Measurements from ENCODE around the gene CCDC182.

The CCDC182 gene

DNA sequence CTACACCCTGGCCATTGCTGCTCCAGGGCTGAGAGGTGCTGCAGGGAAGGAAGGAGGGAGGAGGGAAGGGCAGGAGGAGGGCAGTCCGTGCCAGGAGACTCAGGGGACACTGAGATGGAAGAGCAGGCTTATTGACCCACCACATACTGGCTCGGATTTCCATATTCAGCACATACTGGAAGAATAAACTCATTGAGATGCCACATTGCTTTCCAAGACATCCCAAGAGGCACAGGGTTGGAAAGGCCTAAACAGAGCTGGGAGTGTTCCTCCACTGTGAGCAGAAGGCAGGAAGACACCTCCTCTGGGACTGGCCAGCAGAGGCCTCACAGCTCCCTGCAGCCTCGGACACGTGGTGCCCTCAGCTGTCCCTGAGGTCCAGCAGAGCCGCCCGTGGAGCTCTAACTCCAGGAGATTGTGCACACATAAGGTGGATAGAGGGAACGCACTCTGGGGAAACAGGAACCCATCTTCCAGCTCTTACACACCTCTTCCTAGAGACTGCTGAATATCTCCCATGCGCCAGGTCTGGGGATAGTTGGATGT is 17.4 kb downstream of the CCDC182 start:
- no peak for DNase-seq (ENCODE audit: low spot score)

DNA sequence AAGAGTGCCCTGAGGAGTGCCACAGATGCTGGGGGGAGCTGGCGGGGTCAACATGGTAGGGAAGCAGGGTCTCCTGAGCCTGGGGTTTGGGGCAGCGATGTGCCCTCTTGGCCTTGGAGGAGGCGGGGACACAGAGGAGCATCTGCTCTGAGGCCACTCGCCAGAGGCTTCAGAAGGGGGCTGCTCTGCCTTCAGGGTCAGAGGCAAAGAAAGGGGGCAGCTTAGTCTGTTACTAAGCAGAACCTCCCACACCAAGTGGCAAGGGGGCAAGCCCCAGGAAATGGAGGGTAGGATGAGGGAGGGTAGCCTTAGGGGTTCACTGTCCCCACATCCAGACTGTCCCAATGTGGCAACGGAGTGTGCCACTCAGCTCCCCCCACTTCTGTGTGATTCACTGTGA is 18.3 kb downstream of the CCDC182 start:
- DNase-seq (ENCODE audit: low spot score), result no peak

DNA sequence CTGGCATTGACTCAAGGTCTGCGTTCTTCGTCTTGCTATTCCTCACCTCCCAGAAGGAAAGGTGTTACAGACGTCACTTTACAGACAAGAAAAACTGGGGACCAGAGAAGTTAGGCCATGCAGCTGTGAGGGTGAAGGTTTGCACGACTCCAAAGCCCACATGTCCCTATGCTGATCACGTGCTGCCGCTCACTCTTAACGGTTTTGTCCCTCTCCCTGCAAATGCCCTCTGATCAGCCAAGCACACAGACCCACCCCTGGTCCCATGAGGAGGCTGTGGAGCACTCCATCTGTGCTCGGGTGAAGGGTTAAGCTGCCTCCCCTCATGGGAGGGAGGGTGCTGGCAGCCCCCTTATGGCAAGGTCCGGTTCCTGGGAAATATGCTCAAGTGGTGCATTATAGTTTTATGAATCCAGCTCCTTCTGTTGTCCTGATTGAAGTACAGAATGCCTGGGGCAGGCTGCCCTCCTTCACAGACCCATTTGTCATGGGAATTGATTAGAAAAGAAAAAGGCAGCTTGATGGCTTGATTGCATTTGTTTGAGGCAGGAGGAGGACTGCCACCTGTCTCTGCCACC is 18.8 kb downstream of the CCDC182 start:
- DNase-seq (ENCODE audit: low spot score), result no peak

DNA sequence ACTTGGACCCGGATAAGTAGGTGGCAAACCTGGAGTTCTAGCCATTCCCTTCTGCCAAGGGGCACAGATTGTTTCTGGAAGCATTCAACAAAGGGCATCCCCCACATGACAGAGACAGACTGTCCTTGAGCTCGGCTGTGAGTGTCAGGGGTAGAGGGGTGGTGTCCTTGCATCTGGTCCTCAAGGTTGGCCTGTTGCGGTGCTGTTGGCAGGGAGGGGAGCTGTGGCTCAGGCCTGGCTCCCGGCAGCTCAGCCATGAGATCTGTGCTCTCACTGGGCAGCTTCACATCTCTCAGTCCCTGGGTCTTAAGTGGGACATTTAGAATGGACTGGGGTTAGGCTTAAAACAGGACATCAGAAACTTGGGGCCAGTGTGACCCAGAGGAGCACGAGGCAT is 20.4 kb downstream of the CCDC182 start:
- no peak for DNase-seq (ENCODE audit: low spot score)

DNA sequence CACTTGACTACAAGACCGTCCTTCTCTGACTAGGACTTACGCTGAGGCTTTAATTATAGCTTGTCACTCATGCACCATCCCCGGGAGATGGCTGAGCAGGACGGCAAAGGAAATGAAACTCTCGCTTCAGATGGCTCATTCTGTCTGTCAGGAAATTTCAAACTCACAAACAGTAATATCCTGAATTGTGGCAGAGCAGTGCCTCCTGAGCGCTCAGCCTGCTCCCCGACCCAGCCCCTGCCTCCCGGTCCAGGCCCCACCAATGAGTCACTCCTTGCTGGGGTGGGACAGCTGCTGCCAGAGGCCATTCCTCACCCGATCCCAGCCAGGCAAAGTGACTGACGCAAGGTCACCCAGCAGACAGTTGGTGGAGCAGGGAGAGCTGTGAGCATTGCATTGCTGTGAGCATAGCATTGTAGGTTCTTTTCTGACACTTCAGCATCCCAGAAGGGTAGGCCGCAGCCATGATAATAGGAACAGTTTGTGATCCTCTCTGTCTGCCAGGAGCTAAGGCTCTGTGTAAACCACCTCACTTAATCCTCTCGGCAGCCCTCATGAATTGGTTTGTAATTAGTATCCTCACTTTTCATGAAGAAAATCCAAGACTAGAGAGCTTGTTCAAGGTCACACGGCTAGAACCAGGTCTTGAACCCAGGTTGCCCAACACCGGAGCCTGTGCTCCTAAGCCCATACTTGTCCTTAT is 20.9 kb downstream of the CCDC182 start:
- no peak for DNase-seq (ENCODE audit: low spot score)

DNA sequence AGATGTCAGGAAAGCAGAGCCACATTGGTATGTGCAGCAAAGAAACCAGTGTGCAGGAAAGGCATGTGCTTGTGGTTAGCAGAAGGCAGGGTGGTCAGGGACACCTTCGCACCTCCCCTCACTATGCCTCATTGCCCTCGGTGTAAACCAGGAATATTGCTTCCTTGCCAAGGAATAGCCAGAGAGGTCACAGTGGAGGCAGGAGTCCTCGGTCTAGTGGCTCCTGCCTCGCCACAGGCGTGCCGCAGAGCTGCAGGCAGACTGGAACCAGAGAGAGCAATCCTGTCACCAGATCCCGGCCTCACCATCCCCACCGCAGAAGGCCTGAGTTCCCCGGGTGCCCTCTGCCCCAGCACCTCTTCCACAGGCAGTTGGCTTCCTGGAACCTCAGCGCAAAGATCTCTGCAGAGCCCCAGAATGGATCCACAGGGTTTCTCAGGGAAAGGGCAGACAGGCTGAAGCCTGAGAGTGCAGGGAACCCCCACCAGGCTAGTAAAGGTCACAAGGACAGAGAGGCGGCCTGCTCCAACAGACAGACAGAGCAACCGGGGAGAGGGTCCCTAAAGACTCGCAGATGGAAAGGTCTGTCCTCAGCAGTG is 21.6 kb downstream of the CCDC182 start:
- DNase-seq (ENCODE audit: low spot score), result no peak

DNA sequence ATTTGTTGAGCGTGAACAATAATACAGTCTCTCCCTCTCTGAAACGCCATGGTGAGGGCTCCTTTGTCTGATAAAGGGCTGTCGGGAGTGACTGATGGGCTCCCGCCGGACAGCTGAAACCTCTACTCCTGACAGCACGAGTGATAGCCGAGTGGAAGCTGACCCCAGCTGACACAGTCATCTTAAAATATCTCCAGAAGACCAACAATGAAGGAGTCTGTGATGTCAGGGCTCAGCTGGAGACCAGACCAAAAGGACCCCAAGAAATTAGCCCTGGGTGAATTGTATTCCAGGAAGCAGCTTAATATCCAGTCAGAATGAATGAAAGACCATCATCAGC is 22.4 kb downstream of the CCDC182 start:
- DNase-seq (ENCODE audit: low spot score), result no peak

DNA sequence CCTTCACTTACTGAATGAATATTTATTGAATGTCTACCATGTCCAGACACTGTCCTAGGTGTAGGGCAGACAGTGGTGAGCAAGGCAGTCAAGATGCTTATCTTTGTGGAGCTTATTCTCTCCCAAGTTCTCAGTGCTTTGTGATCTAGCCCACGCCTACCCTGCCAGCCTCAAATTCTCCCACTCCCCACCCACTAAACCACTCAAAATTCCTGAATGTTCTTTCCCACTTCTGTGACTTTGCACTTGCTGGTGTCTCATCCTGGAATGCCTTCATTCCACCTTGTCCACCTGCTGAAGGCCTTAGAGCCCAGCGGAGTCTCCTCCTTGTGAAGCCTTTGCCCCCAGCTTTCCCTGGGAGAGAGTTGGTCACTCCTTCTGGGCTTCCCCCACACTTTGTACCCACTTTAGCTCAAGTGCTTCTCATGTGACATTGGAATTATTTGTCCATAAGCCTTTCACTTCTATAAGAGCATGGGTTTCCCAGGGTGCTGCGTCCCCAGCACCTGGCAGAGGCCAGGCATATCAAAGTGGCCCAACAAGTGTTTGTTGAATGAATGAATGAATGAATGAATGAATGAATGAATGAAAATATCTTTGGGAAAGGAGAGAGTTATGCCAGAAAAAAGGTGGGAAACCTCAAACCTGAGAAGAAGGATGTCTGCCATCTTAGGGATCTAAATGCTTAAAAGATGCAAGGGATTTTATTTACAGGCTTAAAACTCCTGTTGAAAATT is 23.0 kb downstream of the CCDC182 start:
- no peak for DNase-seq (ENCODE audit: low spot score)

DNA sequence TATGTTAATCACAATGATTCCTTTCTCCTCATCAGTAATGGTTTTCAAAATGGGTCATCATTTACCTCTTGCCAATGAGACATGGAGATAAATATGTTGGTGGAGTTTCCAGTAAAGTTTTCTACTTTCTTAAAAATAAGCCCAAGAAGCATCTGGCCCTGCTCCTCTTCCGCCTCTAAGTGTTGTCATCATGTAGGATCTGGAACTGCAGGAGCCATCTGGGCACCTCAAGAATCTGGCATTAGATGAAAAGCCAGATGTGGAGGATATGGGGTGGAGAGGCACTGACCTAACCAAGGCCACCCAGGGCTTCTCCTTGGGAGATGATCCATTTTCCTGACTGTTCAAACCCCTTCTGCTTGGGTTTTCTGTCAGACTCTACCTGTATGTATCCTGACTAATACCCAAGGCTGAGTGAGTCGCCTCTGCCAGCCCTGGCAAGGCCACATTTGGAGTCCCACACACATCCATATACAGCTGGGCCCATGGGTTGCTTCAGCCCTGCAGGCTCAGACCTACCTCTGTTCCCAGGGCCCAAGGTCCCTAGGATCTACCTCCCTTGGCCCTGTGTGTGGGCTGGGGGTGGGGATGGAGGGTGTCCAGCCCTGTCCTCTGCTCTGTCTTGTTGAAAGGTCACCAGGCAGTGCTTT is 24.6 kb downstream of the CCDC182 start:
- DNase-seq (ENCODE audit: low spot score), result no peak

DNA sequence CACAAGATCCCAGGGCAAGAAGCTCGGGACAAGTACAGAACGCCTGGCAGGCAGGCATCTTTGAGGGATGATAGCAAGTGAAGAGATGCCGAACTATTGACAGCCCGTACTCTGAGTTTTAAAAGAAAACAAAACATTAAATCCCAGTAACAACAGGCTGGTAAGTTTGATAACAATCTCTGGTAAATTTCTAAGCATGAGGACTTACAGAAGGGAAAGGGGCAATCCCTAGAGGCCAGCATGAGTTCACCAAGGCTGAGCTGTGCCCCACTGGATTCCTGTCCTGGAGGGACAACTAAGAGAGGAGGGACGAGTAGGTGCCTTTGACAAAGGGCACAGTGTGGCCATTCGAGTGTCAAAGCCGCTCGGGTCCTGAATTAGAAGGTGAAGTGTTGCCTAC is 26.2 kb downstream of the CCDC182 start:
- DNase-seq (ENCODE audit: low spot score), result no peak

DNA sequence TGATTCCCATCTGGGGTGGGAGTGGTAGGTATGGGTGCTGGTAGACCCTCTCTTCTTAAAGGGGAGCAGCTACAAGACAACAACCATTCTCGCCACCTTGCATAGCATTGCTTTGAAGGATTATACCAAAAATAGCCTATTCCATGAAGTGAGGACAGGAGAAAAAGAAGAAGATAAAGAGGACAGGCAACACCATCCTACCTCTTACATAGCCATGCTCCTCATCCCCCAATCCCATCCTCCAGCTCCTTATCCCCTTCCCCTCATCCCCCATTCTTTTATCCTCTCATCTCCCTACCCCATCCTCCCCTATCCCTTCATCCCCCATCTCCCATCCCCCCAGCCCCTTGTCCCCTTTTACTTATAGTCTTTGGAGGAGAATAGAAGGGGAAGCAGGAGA is 29.1 kb downstream of the CCDC182 start:
- no peak for DNase-seq (ENCODE audit: low spot score)

DNA sequence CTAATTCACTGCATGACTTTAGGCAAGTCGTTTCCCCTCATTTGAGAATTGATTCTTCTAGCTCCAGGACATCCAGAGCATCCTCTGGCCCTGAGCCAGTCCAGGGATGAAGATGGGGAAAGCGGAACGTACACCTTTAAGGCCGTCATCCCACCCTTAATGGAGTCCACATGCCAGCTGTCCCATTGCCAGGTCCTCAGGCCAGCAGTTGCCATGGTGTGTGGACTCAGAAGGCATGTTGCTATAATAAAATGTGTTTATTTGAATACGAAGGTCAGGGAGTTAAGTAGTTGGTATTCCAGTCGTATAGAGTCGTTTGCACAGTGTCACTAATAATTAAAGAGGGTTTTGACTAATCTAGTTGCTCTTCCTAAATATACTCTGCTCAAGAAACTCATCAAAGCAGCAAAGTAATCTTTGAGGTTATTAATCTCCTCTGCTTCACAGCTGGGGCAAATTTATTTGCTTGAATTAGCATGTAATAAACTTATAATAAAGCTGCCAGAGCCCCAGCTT is 30.4 kb downstream of the CCDC182 start:
- DNase-seq (ENCODE audit: low spot score), result no peak

DNA sequence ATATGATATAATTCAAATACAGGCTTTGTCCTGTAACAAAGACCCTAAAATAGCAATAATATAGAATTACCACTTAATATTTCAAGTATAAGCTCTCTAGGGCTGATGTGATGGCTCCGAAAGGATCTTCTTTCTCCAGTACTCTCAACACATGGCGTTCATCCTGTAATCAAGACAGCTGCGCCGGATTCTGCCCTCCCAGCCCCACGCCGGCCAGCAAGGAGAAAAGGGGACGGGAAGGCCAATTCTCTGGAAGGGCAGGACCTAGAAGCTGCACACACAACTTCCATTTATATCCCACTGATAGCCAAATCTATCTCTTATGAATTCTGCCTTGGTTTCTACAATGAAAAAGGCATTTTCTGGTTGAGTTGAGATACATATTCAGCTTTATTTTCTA is 32.0 kb downstream of the CCDC182 start:
- DNase-seq (ENCODE audit: low spot score), result no peak

DNA sequence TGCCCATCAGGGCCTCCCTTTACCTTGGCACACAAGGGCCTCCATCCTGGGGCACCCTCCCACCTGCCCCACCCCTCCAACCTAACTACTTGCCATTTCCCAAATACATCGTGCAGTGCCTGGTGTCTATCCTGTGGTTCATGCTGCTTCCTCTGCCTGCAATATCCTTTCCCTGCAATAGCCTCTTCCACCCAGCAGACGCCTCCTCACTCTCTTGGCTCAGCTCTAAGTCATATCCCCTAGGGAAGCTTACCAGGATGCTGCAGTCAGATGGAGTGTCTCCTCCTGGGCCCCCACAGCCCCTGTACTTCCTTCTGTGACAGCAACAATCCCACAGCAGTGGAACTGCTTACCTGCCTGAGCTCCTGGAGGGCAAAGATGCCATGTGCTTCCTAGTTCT is 36.7 kb downstream of the CCDC182 start:
- DNase-seq (ENCODE audit: low spot score), result peak; percentile 74

DNA sequence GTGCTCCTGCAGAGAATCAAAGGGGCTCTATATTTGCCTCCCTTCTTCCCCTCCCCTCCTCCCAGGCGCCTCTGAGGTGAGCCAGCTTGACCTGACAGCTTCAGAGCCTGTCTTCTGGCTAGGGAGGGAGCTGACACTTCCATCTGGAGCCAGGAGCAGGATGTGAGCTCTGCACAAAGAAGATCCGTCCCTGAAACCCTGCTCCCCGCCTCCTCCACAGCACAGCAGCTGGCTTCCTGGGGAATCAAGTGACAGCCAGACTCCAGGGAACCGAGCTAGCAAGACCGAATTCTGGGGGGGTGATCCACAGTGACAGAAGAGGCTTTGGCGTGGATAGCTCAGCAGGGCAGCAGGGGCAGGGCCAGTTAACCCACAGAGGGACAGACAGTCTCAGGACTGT is 37.2 kb downstream of the CCDC182 start:
- peak; percentile 76 for DNase-seq (ENCODE audit: low spot score)

DNA sequence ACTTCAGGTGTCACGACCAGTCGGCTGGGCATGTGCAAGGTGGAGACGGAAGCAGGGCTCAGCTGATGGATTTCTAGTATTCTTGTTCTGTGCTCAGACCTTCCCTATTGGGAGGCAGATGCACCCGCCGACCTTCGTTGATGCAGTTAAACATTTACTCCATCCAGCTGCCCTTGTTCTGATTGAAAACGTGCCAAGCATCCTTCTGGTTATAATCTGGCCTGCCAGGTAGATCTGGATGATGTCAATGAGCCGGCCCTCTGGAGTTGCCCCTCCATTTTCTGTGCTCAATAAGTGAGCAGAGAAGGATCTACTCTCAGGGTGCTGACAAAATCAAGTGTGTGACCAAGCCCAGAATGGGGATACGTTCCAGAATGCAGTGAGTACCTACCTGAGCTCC is 38.3 kb downstream of the CCDC182 start:
- no peak for DNase-seq (ENCODE audit: low spot score)

DNA sequence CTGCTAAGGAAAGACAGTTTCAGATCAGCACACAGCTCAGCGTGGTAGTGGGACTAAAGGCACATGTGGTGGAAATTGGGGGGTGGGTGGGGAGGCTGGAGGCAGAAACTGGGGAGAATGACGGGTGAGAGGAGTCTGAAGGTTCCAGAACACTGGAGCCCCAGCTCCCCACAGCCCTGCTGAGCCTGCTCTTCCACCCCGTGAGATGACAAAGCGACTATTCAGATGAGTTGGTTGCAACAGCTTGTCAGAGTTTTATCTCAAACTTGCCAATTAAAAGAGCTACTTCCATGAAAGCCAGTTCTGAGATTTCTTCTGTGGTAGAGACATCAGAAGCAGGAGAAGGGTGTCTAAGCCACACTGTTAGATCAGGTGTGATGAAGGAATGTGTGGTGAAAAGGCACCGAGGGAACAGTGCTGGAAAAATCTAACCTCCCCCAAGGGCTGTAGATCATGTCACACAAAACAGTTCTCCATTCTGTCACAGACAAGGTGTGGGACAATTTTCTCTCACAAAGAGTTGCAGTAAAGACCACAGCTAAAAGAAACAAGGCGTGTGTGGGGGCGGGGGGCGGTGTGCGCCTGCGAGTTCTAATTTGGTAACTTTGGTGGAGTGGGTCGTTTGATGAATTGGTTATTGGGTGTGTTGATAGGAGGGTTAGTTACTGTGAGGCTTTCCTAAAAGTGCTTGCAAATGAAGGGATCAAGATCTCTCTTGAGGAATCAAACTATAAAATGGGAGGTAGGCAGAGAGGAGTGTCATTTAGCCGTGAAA is 39.0 kb downstream of the CCDC182 start:
- DNase-seq (ENCODE audit: low spot score), result no peak

DNA sequence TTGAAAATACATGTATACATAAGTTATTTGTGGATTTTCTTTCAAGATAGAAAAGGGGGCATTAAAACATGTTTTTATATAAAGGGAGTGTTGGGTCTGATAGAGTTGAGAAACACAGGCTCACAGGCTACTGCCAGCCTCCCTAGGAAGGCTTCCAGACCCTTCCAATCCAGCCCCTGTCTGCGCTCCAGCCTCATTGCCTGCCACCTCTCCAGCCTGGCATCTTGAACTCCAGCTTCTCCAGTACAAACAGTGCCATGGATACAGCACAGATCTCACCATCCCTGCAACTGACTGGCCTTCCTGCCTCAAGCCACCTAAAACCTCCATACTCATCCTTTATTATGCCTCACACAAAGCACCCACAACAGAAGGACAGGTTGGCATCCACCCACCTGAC is 40.7 kb downstream of the CCDC182 start:
- DNase-seq (ENCODE audit: low spot score), result no peak

DNA sequence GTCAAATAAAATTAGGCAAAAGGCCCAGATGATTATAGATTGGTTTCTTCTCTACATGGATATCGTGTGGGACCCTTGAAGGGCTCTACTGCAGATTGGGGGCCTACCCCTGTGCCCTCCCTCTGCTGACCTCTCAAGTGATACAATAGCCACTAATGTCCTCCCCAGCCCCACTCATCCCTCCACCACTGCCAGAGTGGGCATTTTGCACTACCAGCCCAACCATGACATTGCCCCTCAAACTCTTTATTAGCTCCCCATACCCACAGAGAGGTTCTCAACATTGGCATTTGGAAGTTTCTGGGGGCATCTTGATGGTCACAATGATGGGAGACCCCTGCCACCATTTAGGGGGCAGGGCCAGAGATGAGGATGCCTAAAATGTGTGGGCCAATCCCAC is 41.8 kb downstream of the CCDC182 start:
- no peak for DNase-seq (ENCODE audit: low spot score)

DNA sequence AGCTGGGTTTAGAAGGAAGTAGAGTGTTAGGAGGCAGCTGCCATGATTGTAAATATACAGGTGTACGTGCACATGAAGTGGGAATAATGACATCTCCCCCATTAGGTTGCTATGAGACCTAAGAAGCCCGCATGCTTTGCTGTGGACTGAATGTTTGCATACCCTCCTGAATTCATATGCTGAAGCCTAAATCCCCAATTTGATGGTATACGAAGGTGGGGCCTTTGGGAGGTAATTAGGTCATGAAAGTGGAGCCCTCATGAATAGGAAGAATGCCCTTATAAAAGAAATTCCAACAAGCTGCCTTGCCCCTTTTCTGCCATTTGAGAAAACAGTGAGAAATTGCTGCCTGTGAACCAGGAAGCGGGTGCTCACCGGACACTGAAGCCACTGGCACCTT is 44.0 kb downstream of the CCDC182 start:
- DNase-seq (ENCODE audit: low spot score), result no peak

DNA sequence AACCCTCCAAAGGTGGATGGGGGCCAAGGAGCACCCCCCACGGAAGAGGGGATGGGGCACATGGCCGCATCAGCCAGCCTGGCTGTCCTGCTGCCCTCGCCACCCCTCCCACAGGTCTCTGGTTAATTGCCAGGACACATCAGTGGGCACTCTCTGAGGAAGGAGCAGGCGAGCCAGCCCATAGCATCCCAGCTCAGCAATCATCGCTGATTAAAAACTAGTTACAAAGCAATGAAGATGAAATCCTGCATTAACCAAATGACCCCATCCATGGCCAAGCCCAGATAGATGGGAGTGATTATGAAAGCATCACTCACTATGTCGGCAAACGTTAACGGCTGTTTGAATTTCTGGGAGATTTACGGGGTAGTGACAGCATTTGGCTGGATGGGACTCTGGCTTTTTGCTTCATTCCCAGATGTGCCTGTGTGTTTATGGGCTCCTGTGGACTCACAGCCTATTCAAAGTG is 45.3 kb downstream of the CCDC182 start:
- DNase-seq (ENCODE audit: low spot score), result peak; percentile 82

Data from SK-N-DZ (cell line).